Stimulated activated CD8-positive, alpha-beta memory T cell treated with anti-CD3 and anti-CD28 coated beads, Interleukin-4, amount 100 ng/mL, for 24 hours (primary cell): ENCODE measurements around the gene IQGAP2.

Experiments
- DNase-seq: peaks from one replicate; pipeline ENCODE4 v3.0.0-alpha.2; 2020; ENCODE audit warnings: low read depth

IQGAP2 gene

GRCh38 chr5:76745670-76746069 is 342.6 kb downstream of the IQGAP2 start:
- DNase-seq = no peak

- DNase-seq = no peak
Observed at GRCh38 chr5:76746677-76747076, 343.6 kb downstream of the IQGAP2 start.

- DNase-seq = no peak
Observed at GRCh38 chr5:76747706-76748105, 344.6 kb downstream of the IQGAP2 start.

GRCh38 chr5:76751291-76751690 is 348.2 kb downstream of the IQGAP2 start:
- DNase-seq = no peak

GRCh38 chr5:76754668-76755078 is 351.6 kb downstream of the IQGAP2 start:
- DNase-seq = no peak

- no peak for DNase-seq
Observed at GRCh38 chr5:76755779-76756637, 352.9 kb downstream of the IQGAP2 start.

GRCh38 chr5:76757049-76757448 is 354.0 kb downstream of the IQGAP2 start:
- DNase-seq = no peak
